NT2/D1 (cell line): ENCODE data around the gene OPCML.

Source experiments
- DNase-seq: peaks from one replicate; pipeline ENCODE4 v3.0.0-alpha.2; 2011; ENCODE audit warnings: low read depth, low spot score
- H3K27me3 ChIP-seq: 2 replicates; pipeline ENCODE4 v1.6.0; 2011; ENCODE audit warnings: mild to moderate bottlenecking; ENCODE audit not compliant: insufficient read length, insufficient read depth
- H3K36me3 ChIP-seq: 2 replicates; pipeline ENCODE4 v1.6.1; 2011; ENCODE audit warnings: mild to moderate bottlenecking, low read length, mixed read lengths; ENCODE audit not compliant: insufficient read depth, insufficient read length
- H3K4me1 ChIP-seq: 2 replicates; pipeline ENCODE4 v1.5.1; 2011; ENCODE audit not compliant: insufficient read depth, insufficient read length
- H3K4me3 ChIP-seq: 2 replicates; pipeline ENCODE4 v1.5.1; 2011; ENCODE audit warnings: low read depth; ENCODE audit not compliant: insufficient read length
- H3K9ac ChIP-seq: 2 replicates; pipeline ENCODE4 v1.6.0; 2011; ENCODE audit warnings: low read depth; ENCODE audit not compliant: insufficient read length
- H3K9me3 ChIP-seq: 2 replicates; pipeline ENCODE4 v1.5.1; 2011; ENCODE audit warnings: mild to moderate bottlenecking, low read length; ENCODE audit not compliant: insufficient read depth
- SUZ12 ChIP-seq: IDR thresholded peaks from 2 replicates; pipeline ENCODE4 v1.6.1; 2011; ENCODE audit not compliant: insufficient read length, insufficient read depth; ENCODE audit errors: extremely low read depth
- YY1 ChIP-seq: IDR thresholded peaks from 2 replicates; pipeline ENCODE4 v1.6.1; 2011; ENCODE audit not compliant: insufficient read length, insufficient read depth
- ZNF274 ChIP-seq: IDR thresholded peaks from 2 replicates; pipeline ENCODE4 v1.6.1; 2011; ENCODE audit warnings: mild to moderate bottlenecking, low read depth, low read length

Gene OPCML

DNA sequence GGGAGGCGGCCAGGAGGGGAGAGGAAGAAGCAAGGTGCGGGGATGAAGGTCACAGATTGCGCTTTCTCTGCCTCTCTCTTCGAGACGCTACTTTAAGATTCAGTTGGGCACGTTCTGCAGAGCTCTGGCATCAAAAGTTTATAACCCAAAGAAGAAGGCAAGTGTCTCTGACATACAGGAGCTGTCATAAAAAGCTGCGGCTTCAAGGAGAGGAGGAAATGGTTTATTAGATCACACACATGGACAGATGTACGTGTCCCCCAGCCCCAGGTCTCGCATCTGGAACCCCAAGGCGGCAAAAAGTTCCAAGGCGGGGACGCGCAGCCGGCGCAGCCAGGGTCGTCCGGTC, 589.0 kb downstream of the OPCML start:
- Histone ChIP-seq H3K9ac (peak overlapping the region; percentile 70), H3K27me3 (peaks cover 51% of the 10 kb centered on the region), H3K4me1 (no peaks in the 10 kb centered on the region), H3K36me3 (no peaks in the 10 kb centered on the region), H3K4me3 (peak overlapping the region; percentile 57), H3K9me3 (no peaks in the 10 kb centered on the region)
- TF ChIP-seq YY1, result no peak
- no peak for TF ChIP-seq SUZ12
- no peak for TF ChIP-seq ZNF274
- DNase-seq, result no peak

DNA sequence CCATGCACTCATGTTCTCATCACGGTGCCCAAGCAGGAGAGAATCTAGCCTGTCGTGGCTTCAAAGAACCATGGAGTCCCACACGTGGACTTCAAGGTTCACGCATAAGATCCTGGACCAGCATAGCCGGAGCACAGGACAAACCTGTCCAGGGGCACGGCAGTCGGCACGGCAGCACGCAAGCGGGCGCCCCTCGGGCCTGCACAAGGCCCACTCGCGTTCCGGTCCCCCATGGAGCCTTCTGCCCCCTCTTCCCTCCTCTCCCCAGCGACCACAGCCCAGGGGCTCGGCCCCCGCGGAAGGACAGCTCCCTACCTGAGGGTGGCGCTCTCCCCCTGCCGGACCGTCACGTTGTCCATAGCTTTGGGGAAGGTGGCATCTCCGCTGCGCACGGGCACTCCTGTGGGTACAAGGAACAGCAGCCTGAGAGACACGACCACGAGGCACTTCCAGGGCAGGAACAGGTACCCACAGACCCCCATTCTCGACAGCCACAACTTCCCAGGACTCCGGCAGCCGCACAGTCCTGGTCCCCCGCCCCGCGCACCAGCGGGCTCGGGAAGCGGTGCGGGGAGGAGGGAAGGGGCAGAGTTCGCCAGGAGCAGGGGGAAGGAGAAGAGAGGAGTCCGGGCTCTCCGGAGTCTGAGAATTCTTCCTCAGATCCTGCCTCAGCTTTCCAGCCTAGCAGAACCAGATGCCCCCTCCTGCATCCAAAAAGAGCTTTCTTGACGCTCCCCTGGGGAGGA, 589.5 kb downstream of the OPCML start:
- Histone ChIP-seq H3K27me3 (peaks cover 51% of the 10 kb centered on the region), H3K9ac (peak overlapping the region; percentile 70), H3K36me3 (no peaks in the 10 kb centered on the region), H3K9me3 (no peaks in the 10 kb centered on the region), H3K4me3 (peak overlapping the region; percentile 57), H3K4me1 (no peaks in the 10 kb centered on the region)
- no peak for DNase-seq
- TF ChIP-seq YY1 (no peak), SUZ12 (no peak), ZNF274 (no peak)

DNA sequence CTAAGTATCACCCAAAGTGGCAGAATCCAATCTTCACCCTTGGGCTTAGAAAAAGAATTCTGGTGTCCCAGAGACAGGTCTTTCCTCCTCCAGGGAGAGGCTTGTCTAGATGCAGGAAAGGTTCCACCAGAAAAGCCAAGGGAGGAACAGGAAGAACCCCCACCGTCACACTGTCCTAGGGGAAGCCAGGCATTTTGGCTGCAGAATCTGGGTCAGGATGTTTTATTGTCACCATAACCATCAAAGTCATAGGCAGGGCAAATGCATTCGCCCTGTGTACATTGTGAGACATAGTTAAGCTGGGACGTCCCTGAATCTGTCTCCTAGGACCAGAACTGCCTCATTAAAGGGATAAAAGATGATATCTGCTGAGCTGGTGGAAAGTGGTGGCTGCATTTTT, 590.5 kb downstream of the OPCML start:
- Histone ChIP-seq H3K4me3 (no peak overlapping the region), H3K9me3 (no peaks in the 10 kb centered on the region), H3K27me3 (peaks cover 45% of the 10 kb centered on the region), H3K36me3 (no peaks in the 10 kb centered on the region), H3K9ac (no peak overlapping the region), H3K4me1 (no peaks in the 10 kb centered on the region)
- no peak for TF ChIP-seq ZNF274
- no peak for DNase-seq

DNA sequence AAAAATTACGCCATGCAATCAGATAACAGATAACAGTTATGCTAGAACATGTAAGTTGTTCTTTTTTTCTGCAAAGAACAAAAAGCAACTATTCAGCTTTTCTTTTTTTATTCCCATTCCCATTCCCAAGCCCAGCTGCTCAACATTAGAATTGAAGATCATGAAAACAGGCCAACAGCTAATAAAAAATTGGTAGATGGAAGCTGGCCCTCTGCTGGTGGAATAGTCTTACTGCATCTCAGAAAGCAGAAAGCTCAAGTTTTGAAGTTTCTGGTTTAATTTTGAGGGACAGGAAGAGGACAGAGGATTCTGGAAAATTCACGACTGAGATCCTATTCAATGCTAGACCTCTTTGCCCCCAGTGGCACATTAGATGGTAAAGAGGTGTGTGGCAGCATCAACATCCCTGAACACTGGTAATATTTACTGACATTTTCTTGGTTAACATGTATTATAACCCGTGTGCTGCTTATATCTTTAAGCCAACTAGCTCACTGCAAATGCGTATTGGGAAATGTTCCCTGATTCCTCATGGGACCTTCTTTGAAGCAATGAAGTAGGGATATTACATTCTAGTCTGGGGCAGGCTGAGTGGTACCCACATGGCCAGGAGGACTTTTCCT, 591.2 kb downstream of the OPCML start:
- H3K36me3 ChIP-seq, result no peaks in the 10 kb centered on the region
- no peaks in the 10 kb centered on the region for H3K4me1 ChIP-seq
- TF ChIP-seq SUZ12 (no peak), ZNF274 (no peak), YY1 (no peak)
- H3K4me3 ChIP-seq, result no peak overlapping the region
- no peaks in the 10 kb centered on the region for H3K9me3 ChIP-seq
- H3K9ac ChIP-seq, result no peak overlapping the region
- no peak for DNase-seq
- peaks cover 40% of the 10 kb centered on the region for H3K27me3 ChIP-seq

DNA sequence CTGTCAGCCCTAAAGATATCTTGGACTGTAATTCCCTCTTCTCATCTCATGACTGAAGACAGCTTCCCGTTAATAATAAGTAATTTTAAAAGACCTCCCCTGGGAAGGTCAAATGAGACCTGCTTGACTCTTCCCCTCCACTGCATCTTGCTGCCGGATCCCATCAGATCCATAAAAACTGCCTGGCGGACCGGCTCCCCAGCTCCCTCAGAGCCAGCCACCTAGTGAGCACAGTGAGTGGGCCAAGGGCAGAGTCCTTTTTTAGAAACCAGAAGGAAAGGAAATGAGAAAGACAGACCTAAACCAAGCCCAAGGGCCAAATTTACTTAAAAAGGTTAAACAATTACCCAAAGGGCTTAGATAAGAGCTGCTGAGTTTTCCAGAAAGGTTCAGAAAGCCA, 595.3 kb downstream of the OPCML start:
- TF ChIP-seq ZNF274 (no peak), SUZ12 (no peak), YY1 (no peak)
- Histone ChIP-seq H3K27me3 (peaks cover 9% of the 10 kb centered on the region), H3K36me3 (no peaks in the 10 kb centered on the region), H3K4me3 (no peak overlapping the region), H3K4me1 (no peaks in the 10 kb centered on the region), H3K9ac (no peak overlapping the region), H3K9me3 (no peaks in the 10 kb centered on the region)
- DNase-seq, result no peak

DNA sequence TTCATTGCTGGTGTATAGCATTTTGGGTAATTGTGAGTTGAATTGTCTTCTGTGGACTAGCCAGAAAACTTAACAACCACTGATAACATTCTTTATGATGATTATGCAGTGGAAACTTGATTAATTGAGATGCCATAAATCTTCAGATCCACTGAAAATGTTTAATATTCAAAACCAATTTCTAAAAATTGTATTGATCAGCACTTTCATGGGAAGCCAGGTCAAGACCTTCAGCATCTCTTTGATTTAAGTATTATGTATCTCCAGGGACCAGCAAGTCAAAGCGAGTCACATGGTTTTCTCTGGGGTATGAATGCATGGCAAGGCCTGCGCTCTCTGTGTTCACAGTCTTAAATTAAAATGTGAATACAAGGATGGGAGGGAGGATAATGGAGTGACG, 596.9 kb downstream of the OPCML start:
- no peak overlapping the region for H3K4me3 ChIP-seq
- no peak for DNase-seq
- TF ChIP-seq ZNF274 (no peak), YY1 (no peak), SUZ12 (no peak)

DNA sequence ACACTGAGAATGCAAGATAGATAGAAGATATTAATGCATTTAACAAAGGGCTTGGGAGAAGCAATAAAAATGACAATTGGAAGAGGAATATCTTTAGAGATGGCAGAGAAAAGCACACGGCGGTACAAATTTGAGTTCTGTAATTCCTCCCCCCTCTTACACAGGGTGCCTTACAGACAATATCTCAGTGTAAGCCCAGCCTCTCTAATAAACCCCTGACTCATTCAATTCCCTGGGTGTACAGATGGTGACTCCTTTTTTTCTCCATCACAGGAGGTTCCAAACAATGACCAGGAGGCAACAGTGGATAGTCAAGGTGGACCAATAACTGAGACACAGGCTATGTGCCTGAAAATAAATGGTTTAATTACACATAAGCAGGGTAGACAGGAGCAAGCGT, 598.6 kb downstream of the OPCML start:
- DNase-seq, result no peak
- TF ChIP-seq SUZ12 (no peak), ZNF274 (no peak), YY1 (no peak)
- Histone ChIP-seq H3K4me3 (no peak overlapping the region), H3K4me1 (no peaks in the 10 kb centered on the region), H3K36me3 (no peaks in the 10 kb centered on the region), H3K27me3 (no peaks in the 10 kb centered on the region), H3K9ac (no peak overlapping the region), H3K9me3 (no peaks in the 10 kb centered on the region)

More for the DNA sequence above, 596.9 kb downstream of the OPCML start:
- no peaks in the 10 kb centered on the region for H3K9me3 ChIP-seq
- H3K27me3 ChIP-seq, result no peaks in the 10 kb centered on the region
- no peaks in the 10 kb centered on the region for H3K4me1 ChIP-seq
- H3K36me3 ChIP-seq, result no peaks in the 10 kb centered on the region
- no peak overlapping the region for H3K9ac ChIP-seq
